Effector CD8-positive, alpha-beta T cell (primary cell): ENCODE data around the gene PSENEN.

Experiments used
- DNase-seq: peaks from one replicate; lab custom pipeline; 2025; lab: John Stamatoyannopoulos, UW

PSENEN gene

DNA sequence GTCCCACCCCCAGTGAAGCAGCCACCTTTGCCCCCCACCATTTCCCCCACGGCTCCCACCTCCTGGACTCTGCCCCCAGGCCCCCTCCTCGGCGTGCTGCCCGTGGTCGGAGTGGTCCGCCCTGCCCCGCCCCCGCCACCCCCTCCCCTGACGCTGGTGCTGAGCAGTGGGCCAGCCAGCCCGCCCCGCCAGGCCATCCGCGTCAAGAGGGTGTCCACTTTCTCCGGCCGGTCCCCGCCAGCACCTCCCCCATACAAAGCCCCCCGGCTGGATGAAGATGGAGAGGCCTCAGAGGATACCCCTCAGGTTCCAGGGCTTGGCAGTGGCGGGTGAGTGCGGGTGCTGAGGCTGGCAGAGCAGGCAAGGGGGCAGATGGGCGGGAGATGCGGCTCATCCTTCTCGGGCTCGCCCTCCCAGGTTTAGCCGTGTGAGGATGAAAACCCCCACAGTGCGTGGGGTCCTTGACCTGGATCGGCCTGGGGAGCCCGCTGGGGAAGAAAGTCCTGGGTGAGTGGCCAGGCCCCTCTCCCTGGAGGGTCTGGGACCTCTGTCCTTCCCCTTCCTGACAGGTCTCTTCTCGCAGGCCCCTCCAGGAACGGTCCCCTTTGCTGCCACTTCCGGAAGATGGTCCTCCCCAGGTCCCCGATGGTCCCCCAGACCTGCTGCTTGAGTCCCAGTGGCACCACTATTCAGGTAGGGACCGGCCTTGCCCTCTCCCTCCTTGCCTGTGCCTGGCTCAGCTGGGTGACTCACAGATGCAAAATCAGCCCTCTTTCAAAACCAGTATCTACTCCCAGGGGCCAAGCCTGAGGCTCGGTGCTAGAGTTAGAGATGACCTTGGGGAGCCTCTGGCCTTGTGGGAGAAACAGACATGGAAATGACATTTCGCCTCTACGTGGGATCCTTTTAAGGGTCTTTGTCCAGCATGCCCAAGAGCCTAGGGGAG lies 12.0 kb upstream of the PSENEN start:
- no peak for DNase-seq

DNA sequence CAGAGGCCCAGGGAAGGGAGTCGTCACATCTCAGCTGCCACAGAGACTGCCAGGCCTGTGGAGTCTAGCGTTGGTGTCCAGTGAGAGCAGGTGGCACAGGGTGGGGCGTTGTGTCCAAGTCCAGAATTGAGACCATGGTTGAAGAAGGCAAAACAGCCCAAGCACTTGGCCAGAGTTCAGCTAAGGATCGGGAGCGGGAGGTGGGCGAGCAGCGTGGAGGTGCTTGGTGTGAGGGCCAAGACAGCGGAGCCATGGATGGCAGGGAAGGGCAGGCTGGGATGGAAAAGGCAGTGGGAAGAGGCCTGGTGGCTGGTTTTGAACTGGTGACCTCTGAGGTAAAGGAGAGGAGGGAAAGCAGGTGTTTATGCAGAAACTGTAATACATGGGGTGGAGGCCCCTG lies 11.2 kb upstream of the PSENEN start:
- DNase-seq, result no peak

DNA sequence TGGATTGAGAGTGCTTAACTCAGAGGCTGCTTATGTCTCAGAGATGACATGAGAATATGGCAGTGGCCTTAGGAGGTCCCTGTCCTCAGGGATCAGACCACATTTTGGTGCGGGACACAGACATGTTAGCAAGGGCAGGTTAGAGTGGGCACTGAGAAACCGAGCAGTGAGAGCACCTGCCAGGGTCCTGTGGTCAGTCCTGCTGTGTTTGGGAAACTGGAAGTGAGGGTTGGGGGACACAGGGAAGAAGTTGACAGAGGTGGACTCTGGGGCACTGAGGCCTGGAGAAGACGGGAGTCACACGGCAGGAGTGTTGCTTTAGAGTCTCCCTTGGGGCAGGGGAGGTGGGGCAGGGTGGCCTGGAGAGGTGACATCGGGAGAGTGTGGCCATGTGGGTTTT lies 10.6 kb upstream of the PSENEN start:
- DNase-seq, result no peak

DNA sequence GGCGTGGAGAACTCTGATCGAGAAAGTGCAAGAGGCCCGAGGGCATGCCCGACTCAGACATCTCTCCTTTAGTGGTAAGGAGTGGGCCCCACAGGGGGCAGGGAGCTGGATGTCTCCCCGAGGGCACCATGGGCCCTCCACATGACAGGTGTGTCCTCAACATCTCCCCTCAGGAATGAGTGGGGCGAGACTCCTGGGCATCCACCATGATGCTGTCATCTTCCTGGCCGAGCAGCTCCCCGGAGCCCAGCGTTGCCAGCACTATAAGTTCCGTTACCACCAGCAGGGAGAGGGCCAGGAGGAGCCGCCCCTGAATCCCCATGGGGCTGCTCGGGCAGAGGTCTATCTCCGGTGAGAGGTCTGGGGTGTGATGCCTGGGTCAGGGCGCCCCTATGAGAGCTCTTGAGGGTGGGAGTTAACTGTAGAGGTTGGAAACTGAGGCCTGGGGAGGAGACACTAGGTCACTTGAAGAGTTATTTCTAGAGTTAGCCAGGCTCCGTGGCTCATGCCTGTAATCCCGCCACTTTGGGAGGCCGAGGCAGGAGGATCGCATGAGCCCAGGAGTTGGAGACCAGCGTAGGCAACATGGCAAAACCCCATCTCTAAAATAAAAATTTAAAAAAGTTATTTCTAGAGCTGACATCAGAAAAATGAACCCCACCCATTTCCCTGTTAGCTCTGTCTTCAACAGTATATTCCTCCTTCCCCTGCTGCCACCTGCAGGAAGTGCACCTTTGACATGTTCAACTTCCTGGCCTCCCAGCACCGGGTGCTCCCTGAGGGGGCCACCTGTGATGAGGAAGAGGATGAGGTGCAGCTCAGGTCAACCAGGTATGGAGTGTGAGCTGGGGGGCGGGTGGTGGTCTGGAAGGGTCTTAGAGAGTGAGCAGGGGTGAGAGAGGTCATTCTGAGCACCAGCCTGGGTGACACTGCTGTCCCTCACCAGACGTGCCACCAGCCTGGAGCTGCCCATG lies 8.3 kb upstream of the PSENEN start:
- no peak for DNase-seq

DNA sequence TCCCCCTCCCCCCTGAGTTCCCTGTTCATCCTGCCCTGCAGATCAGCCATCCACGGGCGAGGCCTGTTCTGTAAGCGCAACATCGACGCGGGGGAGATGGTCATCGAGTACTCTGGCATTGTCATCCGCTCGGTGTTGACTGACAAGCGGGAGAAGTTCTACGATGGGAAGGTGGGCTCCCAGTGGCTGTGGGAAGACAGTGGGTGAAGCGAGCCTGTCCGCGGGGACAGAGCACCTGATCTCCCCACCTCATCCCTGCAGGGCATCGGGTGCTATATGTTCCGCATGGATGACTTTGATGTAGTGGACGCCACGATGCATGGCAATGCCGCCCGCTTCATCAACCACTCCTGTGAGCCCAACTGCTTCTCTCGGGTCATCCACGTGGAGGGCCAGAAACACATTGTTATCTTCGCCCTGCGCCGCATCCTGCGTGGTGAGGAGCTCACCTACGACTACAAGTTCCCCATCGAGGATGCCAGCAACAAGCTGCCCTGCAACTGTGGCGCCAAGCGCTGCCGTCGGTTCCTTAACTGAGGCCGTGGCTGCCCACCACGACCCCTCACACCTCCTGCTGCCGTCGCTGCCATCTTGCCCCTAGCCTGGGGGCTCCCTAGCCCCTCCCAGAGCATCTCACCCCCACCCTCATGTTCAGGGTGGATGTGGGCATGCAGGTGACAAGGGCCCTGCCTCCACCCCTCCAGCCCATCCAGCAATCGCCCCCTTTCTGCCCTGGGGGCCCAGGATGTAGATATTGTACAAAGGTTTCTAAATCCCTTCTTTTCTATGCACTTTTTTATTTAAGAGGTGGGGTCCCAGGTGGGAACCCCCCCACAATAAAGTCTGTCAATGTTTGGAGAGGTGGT lies 7.2 kb upstream of the PSENEN start:
- DNase-seq, result no peak

DNA sequence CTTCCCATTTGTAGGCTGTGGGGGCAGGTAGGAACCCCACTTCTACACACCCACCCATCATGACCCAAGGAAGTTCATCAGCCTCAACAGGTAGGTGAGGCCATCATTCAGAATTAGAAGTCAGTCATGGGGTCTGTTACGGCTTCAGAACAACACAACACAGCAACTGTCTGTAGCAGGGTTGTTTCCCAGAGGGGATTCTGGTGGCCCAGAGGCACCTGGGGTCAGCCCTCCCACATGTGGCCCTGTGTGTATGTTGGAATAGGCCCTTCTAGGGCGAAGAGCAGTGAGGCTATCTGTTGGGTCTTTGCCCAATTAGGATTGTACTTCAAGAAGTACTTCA lies 6.6 kb upstream of the PSENEN start:
- DNase-seq, result no peak

DNA sequence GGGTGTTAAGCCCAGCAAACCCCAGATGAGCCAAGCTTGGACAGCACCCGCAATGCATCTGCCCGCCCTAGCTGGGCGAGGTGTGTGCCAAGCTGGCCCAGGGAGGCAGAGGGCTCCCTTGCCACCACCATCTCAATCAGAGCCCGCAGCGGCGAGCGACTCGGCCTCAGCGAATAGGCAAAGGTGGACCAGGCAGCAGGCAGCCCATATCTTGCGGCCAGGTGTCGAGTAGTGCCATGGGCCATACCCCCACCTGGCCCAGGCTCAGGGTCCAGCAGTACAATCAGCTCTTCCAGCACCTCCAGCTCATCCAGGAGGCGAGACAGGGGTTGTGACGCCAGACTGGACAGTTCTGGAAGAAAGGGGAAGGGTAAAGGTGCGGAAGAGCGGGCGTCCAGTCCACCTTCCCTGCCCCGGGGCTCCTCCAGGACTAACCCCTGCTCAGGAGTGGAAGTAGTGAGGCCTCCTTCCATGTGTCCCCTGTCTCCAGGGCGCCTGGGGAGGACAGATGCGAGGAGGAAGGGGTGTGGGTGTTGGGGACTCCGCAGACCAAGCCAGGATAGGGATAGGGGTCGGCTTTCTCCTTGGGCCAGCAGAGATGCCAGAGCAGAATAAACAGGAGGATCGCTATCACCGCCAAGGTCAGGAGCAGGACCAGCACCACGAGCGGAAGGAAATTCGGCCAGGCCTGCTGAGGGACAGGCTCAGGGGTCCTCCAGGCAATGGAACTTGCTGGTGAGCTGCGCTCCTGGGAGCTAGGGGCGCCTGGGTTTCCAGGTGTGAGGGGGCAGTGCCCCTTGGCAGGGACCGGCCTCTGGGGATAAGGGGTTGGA lies 6.0 kb upstream of the PSENEN start:
- DNase-seq, result no peak

DNA sequence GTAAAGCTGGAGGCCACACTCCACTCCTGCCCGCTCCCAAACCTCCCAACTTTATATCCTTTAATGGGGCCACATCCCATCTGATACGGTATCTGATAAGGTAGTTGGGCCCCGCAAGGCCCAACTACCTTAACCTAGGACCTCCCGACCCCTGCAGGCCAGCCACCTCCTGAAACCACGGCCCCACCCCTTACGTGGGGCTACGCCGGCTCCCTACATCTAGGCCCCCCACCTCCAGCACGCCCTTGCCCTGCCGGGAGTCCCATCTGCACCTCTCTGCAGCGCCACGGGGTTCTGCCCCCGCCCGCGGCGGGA lies 5.4 kb upstream of the PSENEN start:
- no peak for DNase-seq

DNA sequence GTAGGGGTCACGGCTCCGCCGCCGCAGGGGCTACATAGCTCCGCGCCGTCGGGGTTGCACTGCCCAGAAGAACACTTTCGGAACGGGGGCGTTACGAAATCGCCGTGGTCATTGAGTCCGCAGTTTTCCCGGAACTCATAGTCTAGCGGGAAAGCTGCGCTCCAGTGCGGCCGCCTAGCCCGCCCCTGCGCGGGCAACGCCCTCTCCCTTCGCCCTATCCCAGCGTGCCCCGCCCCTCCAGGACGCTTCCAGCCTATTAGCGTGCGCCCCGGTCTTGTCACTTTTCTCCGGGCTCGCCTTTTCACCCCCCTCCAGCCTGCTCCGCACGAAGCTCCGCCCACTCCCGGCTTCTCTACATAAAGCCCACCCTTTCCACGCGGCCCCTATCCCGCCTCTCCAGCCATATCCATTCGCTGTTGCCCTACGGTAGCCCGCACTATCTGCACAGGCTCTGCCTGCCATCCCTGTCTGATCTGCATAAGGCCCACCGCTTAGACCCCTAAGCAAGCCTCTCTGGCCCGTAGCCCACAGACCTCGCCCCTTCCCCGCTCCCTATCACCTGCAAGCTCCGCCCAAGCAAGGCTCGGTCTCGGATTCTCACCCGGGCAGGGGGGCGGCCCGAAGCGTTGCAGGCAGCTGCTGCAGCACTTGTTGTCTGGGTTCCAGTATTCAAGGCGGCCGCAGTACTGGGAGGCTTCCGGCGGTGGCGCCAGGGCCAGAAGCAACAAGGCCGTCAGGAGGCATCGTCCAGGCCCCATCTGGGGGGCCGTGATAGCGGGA lies 4.8 kb upstream of the PSENEN start:
- DNase-seq, result peak; percentile 94

DNA sequence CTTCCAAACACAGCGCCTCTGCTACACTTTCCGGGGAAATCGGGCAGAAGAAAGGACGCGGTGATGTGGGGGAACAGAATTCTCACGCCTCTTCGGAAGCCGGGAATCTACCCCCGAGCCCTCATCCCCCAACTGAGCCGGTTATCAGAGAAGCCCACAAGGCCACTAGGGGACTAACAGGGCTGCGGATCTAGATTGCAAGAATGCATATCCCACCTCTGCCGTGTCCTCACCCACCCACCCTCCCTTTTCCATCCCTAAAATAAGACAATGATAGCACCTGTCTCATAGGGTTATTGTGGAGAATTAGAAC lies 4.3 kb upstream of the PSENEN start:
- DNase-seq, result no peak

DNA sequence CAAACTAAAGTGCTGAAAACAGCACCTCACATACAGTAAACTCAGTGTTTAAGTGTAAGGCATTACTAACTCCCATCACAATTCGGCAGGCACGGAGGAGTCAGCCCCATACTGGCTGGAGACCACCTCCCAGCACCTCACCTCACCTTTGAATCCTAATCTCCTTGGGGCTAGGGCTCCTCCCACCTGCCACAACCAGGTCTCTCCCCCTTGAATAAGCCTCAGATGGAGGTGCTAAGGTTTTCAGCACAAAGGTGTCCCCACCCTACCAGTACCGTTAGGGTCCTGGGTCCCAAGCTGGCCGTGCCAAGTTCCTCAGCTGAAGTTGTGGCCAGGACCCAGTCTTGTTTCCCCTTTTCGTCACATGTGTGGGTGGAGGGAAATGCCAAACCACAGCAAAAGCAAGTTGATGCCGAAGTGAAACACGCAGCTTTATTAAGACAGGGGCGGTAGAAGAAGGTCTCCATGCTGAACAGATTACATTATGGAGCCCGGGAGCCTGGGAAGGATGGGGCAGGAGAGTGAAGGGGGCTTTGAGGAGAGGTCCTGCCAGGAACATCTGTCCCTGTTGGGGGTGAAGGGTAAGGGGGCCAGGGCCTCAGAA lies 3.2 kb upstream of the PSENEN start, which contains the start of gene IGFLR1:
TSS of gene IGFLR1 (minus strand) at position 332 of the 604 bp plus-strand sequence. CDS start 1,272 bp downstream, outside the sequence.
- DNase-seq, result peak; percentile 31

DNA sequence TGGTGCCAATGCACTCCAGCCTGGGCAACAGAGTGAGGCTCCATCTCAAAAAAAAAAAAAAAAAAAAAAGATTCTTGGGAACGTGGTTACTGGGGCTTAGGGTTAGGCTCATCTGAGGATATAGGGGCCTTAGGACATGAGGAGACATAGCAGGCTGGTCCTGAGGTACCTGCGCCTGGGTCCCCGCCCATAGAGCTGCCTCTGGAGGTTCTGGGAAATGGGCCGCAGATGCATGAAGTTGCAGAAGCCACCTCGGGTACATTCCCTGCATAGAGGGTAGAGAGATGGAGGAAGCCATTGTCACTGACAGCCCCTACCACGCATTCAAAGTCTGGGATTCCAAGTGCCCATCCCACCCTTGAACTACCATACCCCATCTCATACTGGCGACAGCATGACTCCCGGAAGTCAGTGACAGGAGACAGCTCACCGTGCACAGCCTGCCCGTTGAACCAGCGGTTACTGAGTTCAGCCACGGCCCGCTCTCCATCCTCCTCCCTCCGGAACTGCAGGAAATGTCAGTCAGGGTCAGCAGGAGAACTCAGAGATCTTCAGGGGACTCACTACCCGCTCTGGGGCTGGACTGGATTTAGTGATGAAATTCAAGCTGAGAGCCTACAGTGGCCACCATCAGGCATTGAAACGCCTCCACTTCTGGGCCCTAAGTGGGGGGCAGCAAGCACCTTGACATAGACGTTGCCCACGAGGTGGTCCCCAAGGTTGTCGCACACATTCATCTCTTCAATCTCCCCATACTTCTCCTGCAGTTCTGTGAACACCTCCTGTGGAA lies 1.6 kb upstream of the PSENEN start:
- DNase-seq, result no peak

DNA sequence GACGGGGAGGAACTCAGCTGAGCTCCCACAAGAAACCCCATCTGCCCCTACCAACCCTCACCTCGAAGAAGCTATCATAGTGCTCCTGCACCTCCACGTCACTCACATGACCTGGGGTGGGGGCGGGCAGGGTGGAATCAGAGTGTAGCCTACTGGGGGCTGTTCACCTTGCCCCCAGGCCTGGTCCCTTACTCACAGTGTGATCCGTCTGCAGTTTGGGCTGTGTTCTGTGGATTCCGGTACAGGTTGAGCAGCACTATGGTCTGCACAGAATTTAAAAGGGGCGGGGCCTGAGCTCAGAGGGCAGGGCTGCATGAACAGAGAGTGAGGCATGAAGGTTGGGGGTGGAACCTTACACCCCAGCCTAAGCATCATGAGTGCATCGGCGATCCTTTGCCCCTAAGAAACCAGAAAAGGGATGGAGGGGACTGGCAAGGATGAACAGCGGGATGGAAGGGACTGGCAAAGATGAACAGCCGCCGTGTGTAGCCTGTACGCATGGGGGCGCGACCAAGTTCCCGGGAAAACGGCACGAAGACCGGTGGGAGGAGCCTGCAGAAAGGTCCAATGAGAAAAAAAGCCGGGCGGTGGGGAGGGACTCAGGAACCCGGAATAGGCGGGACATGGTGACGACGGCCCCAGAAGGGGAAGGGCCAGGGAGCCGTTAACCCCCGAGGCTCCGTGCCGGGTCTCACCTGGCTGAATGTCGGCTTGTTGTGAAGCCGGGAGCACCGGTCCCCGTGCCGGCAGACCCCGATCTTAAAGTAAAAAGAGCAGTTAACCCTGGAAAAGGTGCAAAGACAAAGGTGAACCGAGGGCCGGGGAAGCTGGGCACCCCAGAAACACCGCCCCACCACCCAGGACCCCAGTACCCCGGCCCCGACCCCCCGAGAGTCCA lies 772 bp upstream of the PSENEN start:
- peak; percentile 85 for DNase-seq

DNA sequence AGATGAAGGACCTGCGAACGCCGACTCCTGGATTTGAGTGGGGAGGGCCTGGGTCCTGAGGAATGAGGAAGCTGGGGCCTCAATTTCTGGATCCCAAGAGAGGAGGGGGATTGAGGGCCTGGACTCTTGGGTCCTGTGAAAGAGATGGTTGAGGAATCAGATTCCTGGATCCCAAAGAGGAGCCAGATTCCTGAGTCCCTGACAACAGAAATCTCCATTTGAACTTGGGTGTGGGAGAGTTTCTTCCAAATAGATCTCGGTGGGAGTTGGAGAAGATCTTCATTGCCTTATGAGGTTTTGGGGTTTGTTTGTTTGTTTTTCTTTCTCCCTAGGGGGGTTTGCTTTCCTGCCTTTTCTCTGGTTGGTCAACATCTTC lies 624 bp downstream of the PSENEN start:
- no peak for DNase-seq

DNA sequence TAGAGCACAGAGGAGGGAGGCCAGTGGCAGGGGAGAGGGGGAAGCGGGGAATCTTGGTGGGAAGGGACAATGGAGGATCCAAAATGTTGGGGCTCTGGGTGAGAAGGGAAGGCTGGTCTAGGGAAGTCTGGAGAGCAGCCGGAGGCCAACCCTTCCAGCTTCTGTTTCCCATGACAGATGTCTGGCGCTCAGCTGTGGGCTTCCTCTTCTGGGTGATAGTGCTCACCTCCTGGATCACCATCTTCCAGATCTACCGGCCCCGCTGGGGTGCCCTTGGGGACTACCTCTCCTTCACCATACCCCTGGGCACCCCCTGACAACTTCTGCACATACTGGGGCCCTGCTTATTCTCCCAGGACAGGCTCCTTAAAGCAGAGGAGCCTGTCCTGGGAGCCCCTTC lies 1.1 kb downstream of the PSENEN start:
- DNase-seq, result no peak

DNA sequence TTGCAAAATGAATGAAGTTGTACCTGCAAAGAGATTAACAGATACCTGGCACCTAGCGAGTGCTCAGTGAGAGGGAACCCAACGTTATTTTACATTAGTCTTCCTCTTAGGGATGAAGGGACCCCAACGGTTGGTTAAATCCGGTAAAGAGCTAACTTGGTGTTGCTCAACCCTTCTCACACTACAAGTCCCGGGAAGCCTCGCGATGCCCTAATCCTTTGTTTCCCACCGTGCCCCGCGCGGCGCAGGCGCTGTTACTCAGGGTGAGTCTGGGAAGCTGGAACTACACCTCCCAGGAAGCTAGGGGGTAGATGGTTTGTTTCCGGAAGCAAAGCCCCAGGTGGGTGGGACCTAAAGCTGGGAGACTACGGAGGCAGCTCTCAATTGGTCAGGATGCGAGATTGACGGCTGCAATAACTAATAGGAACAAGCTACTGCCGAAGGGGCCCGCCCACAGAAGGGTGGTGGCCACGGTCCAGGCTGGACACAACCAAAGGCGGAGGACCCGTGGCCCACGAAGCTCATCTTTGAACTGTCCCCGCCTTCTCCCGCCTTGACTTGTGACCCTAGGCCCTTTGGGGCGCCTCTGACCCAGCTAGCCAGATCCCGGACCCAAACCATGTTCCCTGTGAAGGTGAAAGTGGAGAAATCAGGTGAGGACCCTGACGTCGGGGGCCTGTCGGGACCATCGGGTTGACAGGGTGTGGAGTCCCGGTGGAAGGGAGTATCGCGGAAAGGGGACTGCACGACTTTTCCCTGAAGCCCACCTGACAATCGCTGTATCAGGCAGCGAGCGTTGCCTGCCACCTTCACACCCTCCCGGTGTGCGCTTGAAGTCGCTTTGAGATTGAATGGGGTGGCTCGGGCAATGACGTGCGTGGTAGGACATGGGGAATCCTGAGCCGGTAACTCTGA lies 2.9 kb downstream of the PSENEN start, which contains the start of gene LIN37:
TSS of gene LIN37 (plus strand) at position 471 of the 915 bp plus-strand sequence. CDS start at position 620, 149 bp downstream.
- peak; percentile 99 for DNase-seq

DNA sequence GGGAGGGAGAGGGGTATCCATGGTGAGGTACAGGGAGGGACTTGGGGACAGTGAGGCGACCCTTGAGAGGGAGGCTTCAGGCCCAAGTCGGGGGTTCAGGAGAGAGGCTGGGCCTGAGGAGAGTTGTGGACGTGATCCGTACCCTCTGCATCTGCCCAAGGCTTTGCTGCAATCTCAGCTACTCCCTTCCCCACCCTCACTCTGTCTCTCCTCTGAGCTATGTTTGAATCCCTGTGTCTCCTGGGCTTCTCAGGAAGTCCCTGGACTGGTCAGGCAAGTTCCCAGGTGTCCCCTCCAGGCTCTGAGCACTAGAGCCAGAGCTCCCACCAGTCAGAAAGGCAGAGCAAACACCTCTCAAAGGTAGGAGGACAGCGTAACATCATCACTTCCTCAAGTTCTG lies 4.7 kb downstream of the PSENEN start:
- DNase-seq, result no peak
